B cell (primary cell): ENCODE data around the gene EXD3. TPM values are rescaled to one million over a fixed set of nuclear protein-coding genes. Genes with fewer than 3 reads are reported as not detected.

Experiments used
- ATAC-seq: fragments of 200-7000 bp; cut with Tn5 transposase; one replicate; pipeline ENCODE4 v1.10.0; 2021; ENCODE audit warnings: low read depth, mild to moderate bottlenecking, moderate number of reproducible peaks, moderate library complexity
- CTCF ChIA-PET: fragments of 350-600 bp; sonication (Branson Sonifier 250); formaldehyde crosslinking; loops from one replicate; lab custom pipeline; 2021; ENCODE audit warnings: antibody characterized with exemption, inconsistent platforms; lab: Charles Lee
- POLR2A ChIA-PET: fragments of 350-600 bp; sonication (Branson Sonifier 250); formaldehyde crosslinking; loops from one replicate; lab custom pipeline; 2021; ENCODE audit warnings: antibody characterized with exemption; lab: Charles Lee
- DNase-seq: peaks from one replicate; pipeline ENCODE4 v3.0.0; 2013
- H2AFZ ChIP-seq: 2 replicates; pipeline ENCODE4 v1.6.1; 2012; ENCODE audit warnings: mild to moderate bottlenecking, low read depth, low read length; ENCODE audit not compliant: insufficient read depth, poor library complexity, severe bottlenecking
- H3K27ac ChIP-seq, 2 donors: 1 replicate in 1 of 2; 2 replicates in 1 of 2; pipeline ENCODE4 v1.5.1; 2012 to 2013; ENCODE audit warnings: low read length in 2 of 2, mild to moderate bottlenecking in 2 of 2, moderate library complexity in 1 of 2
- H3K27me3 ChIP-seq, 4 experiments: fragments of 200-600 bp in 1 of 4; sonication (generic) in 1 of 4; replicated peaks in 1 of 4; 1 replicate in 2 of 4; 2 replicates in 2 of 4; pipeline versions ENCODE4 v1.6.1 to v1.7.0; 2013 to 2016; ENCODE audit warnings: low read length in 3 of 4, mild to moderate bottlenecking in 2 of 4, mixed read lengths in 1 of 4, moderate library complexity in 1 of 4; ENCODE audit not compliant: insufficient read depth in 4 of 4, control insufficient read depth in 3 of 4; ENCODE audit errors: control extremely low read depth in 1 of 4
- H3K36me3 ChIP-seq, 2 experiments: replicated peaks in 1 of 2; 1 replicate in 1 of 2; 2 replicates in 1 of 2; pipeline versions ENCODE4 v1.6.1 to v1.7.1; 2013; ENCODE audit warnings: low read length in 1 of 2; ENCODE audit not compliant: insufficient read depth in 2 of 2, control insufficient read depth in 1 of 2; ENCODE audit errors: control extremely low read depth in 1 of 2, extremely low read depth in 1 of 2
- H3K4me1 ChIP-seq, 2 donors: fragments of 200-600 bp in 1 of 2; sonication (generic) in 1 of 2; 1 replicate in 1 of 2; 2 replicates in 1 of 2; pipeline versions ENCODE4 v1.5.1 to v1.6.1; 2013 to 2017; ENCODE audit warnings: low read length in 2 of 2; ENCODE audit not compliant: control insufficient read depth in 2 of 2, insufficient read depth in 2 of 2
- H3K4me2 ChIP-seq: replicated peaks from 2 replicates; pipeline ENCODE3; 2012; ENCODE audit warnings: mild to moderate bottlenecking, low read depth, low read length; ENCODE audit not compliant: poor library complexity, severe bottlenecking
- H3K4me3 ChIP-seq, 5 experiments: fragments of 200-600 bp in 1 of 5; sonication (generic) in 1 of 5; 1 replicate in 3 of 5; 2 replicates in 2 of 5; pipeline versions ENCODE4 v1.5.1 to v1.7.0; 2011 to 2016; ENCODE audit warnings: low read length in 4 of 5, mild to moderate bottlenecking in 4 of 5, low read depth in 2 of 5, control low read depth in 1 of 5, moderate library complexity in 1 of 5; ENCODE audit not compliant: insufficient read depth in 1 of 5; ENCODE audit errors: control extremely low read depth in 1 of 5, extremely low read depth in 1 of 5
- H3K79me2 ChIP-seq: fragments of 200-600 bp; sonication (generic); one replicate; pipeline ENCODE4 v1.6.0; 2016; ENCODE audit warnings: low read length; ENCODE audit not compliant: control insufficient read depth, insufficient read depth
- H3K9ac ChIP-seq: fragments of 200-600 bp; sonication (generic); 2 replicates; pipeline ENCODE4 v1.6.1; 2017; ENCODE audit warnings: mild to moderate bottlenecking, low read length, moderate library complexity
- H3K9me3 ChIP-seq, 3 donors: one replicate each; pipeline versions ENCODE4 v1.6.1 to v1.7.1; 2013; ENCODE audit warnings: low read length in 2 of 3; ENCODE audit not compliant: control insufficient read depth in 2 of 3, insufficient read depth in 1 of 3; ENCODE audit errors: control extremely low read depth in 1 of 3
- H4K20me1 ChIP-seq: 2 replicates; pipeline ENCODE4 v1.6.0; 2012; ENCODE audit warnings: mild to moderate bottlenecking, low read length; ENCODE audit not compliant: insufficient read depth, control insufficient read depth, poor library complexity, severe bottlenecking
- H3K27ac Mint-ChIP-seq: one replicate; pipeline ENCODE4 v1.8.0; 2021; ENCODE audit warnings: mixed read lengths
- H3K27me3 Mint-ChIP-seq: one replicate; pipeline ENCODE4 v1.8.0; 2021; ENCODE audit warnings: mixed read lengths
- H3K4me1 Mint-ChIP-seq: one replicate; pipeline ENCODE4 v1.8.0; 2021; ENCODE audit warnings: mixed read lengths
- H3K4me3 Mint-ChIP-seq: one replicate; pipeline ENCODE4 v1.8.0; 2021; ENCODE audit warnings: mixed read lengths
- H3K9me3 Mint-ChIP-seq: one replicate; pipeline ENCODE4 v1.8.0; 2022; ENCODE audit warnings: mixed read lengths; ENCODE audit not compliant: insufficient read depth
- EZH2 ChIP-seq: IDR thresholded peaks from 2 replicates; pipeline ENCODE4 v1.6.1; 2012; ENCODE audit warnings: borderline replicate concordance, low read depth, mild to moderate bottlenecking, moderate library complexity, low read length; ENCODE audit not compliant: insufficient read depth, poor library complexity, severe bottlenecking
- WGBS: methylation state at CpG from one replicate; pipeline ENCODE4 v1.1.5; 2013; ENCODE audit warnings: missing lambda C conversion rate; ENCODE audit not compliant: insufficient coverage; 5-methylcytosine and 5-hydroxymethylcytosine counted together
- intact Hi-C: fragments of 100-400 bp; cut with micrococcal nuclease; formaldehyde crosslinking; loops from one replicate; pipeline ENCODE4 v1.10.0; 2022
- polyA plus RNA-seq: library from polyadenylated mRNA; depleted of rRNA; stranded (reverse); fragments of >200 nt; gene quantifications from 2 replicates; pipeline ENCODE4 v1.2.3, GENCODE V29; 2012
- total RNA-seq, 2 donors: library from RNA; stranded (reverse); fragments of 120-200 nt in 1 of 2; gene quantifications; 1 replicate in 1 of 2; 2 replicates in 1 of 2; pipeline versions ENCODE4 v1.2.3 to v1.2.4, GENCODE V29; 2013 to 2022
- TF ChIP-seq, protein P1 (sequence below): fragments of 200-600 bp; IDR thresholded peaks from one replicate; pipeline ENCODE4 v1.8.0; 2022; ENCODE audit warnings: antibody characterized with exemption, mild to moderate bottlenecking

EXD3 gene
- total and polyA plus RNA-seq, 2 donors (not counting 1 experiment from before 2014, with no cell fraction given) = 22.5 to 23.7 TPM

GRCh38 chr9:137278721-137279711 is 143.9 kb downstream of the EXD3 start:
- Mint-ChIP-seq H3K9me3 (no peaks in the 10 kb centered on the region), H3K27ac (no peak overlapping the region), H3K27me3 (no peaks in the 10 kb centered on the region), H3K4me1 (peaks cover 49% of the 10 kb centered on the region), H3K4me3 (no peak overlapping the region)
- TF ChIP-seq, protein P1, sequence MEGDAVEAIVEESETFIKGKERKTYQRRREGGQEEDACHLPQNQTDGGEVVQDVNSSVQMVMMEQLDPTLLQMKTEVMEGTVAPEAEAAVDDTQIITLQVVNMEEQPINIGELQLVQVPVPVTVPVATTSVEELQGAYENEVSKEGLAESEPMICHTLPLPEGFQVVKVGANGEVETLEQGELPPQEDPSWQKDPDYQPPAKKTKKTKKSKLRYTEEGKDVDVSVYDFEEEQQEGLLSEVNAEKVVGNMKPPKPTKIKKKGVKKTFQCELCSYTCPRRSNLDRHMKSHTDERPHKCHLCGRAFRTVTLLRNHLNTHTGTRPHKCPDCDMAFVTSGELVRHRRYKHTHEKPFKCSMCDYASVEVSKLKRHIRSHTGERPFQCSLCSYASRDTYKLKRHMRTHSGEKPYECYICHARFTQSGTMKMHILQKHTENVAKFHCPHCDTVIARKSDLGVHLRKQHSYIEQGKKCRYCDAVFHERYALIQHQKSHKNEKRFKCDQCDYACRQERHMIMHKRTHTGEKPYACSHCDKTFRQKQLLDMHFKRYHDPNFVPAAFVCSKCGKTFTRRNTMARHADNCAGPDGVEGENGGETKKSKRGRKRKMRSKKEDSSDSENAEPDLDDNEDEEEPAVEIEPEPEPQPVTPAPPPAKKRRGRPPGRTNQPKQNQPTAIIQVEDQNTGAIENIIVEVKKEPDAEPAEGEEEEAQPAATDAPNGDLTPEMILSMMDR = no peak
- no peak for TF ChIP-seq EZH2
- ATAC-seq (no peak), DNase-seq (peak; percentile 27)
- Histone ChIP-seq H3K27ac (peak overlapping the region in 1 of 2 donors; percentile 79), H3K4me2 (peak overlapping the region; percentile 100), H2AFZ (no peak overlapping the region), H3K9me3 (no peaks in the 10 kb centered on the region), H3K36me3 (peaks cover 0 to 12% of the 10 kb centered on the region in 2 experiments), H4K20me1 (peaks cover 25% of the 10 kb centered on the region), H3K4me1 (peaks cover 36 to 64% of the 10 kb centered on the region in 2 donors), H3K27me3 (no peaks in the 10 kb centered on the region), H3K9ac (peak overlapping the region; percentile 83), H3K4me3 (no peak overlapping the region), H3K79me2 (peaks cover 20% of the 10 kb centered on the region)
- 95% methylated on average over 139 of the region's 139 CpGs for WGBS
- intact Hi-C loops = no loop called here
- CTCF ChIA-PET = interaction anchor here (1.1 kb wide), 1 partner anchor 10 kb away, joined by 3 read pairs; no protein-coding TSS in a partner anchor
- POLR2A ChIA-PET = interaction anchor here (1.3 kb wide), 1 partner anchor 11 kb away, joined by 4 read pairs; no protein-coding TSS in a partner anchor
